Neutrophil (primary cell): ENCODE data around the gene KCNJ18.
"Not testable (repeated sequence)": the region's sequence is repeated elsewhere in the genome, so short reads cannot be mapped to it uniquely, and the experiment has no call there.

Source experiments
- H3K27ac ChIP-seq: fragments of 200-600 bp; sonication (generic); 2 replicates; pipeline ENCODE4 v1.5.1; 2016; ENCODE audit warnings: mild to moderate bottlenecking, moderate library complexity
- H3K27me3 ChIP-seq: fragments of 200-600 bp; sonication (generic); 2 replicates; pipeline ENCODE4 v1.6.0; 2016; ENCODE audit warnings: mild to moderate bottlenecking
- H3K36me3 ChIP-seq: fragments of 200-600 bp; sonication (generic); 2 replicates; pipeline ENCODE4 v1.5.1; 2017
- H3K4me1 ChIP-seq, 2 experiments: fragments of 200-600 bp in 1 of 2; sonication (generic) in 1 of 2; 1 replicate in 1 of 2; 2 replicates in 1 of 2; pipeline versions ENCODE4 v1.5.1 to v1.6.1; 2013 to 2016; ENCODE audit warnings: low read depth in 1 of 2, low read length in 1 of 2, mild to moderate bottlenecking in 1 of 2, moderate library complexity in 1 of 2; ENCODE audit not compliant: control insufficient read depth in 1 of 2, insufficient read depth in 1 of 2
- H3K4me3 ChIP-seq, 2 experiments: fragments of 200-600 bp in 1 of 2; sonication (generic) in 1 of 2; 1 replicate in 1 of 2; 2 replicates in 1 of 2; pipeline ENCODE4 v1.5.1; 2013 to 2016; ENCODE audit warnings: low read depth in 1 of 2, low read length in 1 of 2, mild to moderate bottlenecking in 1 of 2, moderate library complexity in 1 of 2
- H3K9me3 ChIP-seq: fragments of 200-600 bp; sonication (generic); 2 replicates; pipeline ENCODE4 v1.5.1; 2016
- CTCF ChIP-seq: fragments of 200-600 bp; sonication (generic); IDR thresholded peaks from 2 replicates; pipeline ENCODE4 v1.5.1; 2016; ENCODE audit warnings: antibody characterized with exemption

KCNJ18 gene

GRCh38 chr17:21698437-21699075 lies 6.2 kb downstream of the KCNJ18 start:
- H3K27ac ChIP-seq, H3K27me3 ChIP-seq, H3K4me3 ChIP-seq, H3K4me1 ChIP-seq, H3K9me3 ChIP-seq, H3K36me3 ChIP-seq: not testable (repeated sequence)

GRCh38 chr17:21699124-21699523 lies 6.8 kb downstream of the KCNJ18 start:
- not testable (repeated sequence) for H3K4me1 ChIP-seq, H3K9me3 ChIP-seq, H3K4me3 ChIP-seq, H3K27ac ChIP-seq, H3K27me3 ChIP-seq, H3K36me3 ChIP-seq

GRCh38 chr17:21699573-21700236 lies 7.4 kb downstream of the KCNJ18 start:
- H3K4me3 ChIP-seq, H3K36me3 ChIP-seq, H3K9me3 ChIP-seq, H3K27ac ChIP-seq, H3K27me3 ChIP-seq, H3K4me1 ChIP-seq: not testable (repeated sequence)

- H3K4me3 ChIP-seq, H3K9me3 ChIP-seq, H3K4me1 ChIP-seq, H3K27ac ChIP-seq, H3K27me3 ChIP-seq, H3K36me3 ChIP-seq: not testable (repeated sequence)
Observed at GRCh38 chr17:21701090-21701489, 8.8 kb downstream of the KCNJ18 start.

GRCh38 chr17:21702029-21702428 lies 9.7 kb downstream of the KCNJ18 start:
- not testable (repeated sequence) for H3K4me1 ChIP-seq, H3K4me3 ChIP-seq, H3K27ac ChIP-seq, H3K36me3 ChIP-seq, H3K9me3 ChIP-seq, H3K27me3 ChIP-seq

GRCh38 chr17:21702521-21702920 lies 10.2 kb downstream of the KCNJ18 start:
- H3K9me3 ChIP-seq, H3K27ac ChIP-seq, H3K36me3 ChIP-seq, H3K4me1 ChIP-seq, H3K27me3 ChIP-seq, H3K4me3 ChIP-seq: not testable (repeated sequence)

- not testable (repeated sequence) for H3K4me1 ChIP-seq, H3K9me3 ChIP-seq, H3K36me3 ChIP-seq, H3K27ac ChIP-seq, H3K4me3 ChIP-seq, H3K27me3 ChIP-seq
Observed at GRCh38 chr17:21702940-21703640, 10.8 kb downstream of the KCNJ18 start.

GRCh38 chr17:21703891-21704872 lies 11.9 kb downstream of the KCNJ18 start:
- H3K4me3 ChIP-seq, H3K36me3 ChIP-seq, H3K27me3 ChIP-seq, H3K4me1 ChIP-seq, H3K9me3 ChIP-seq, H3K27ac ChIP-seq: not testable (repeated sequence)

- Histone ChIP-seq H3K36me3 (no peaks in the 10 kb centered on the region), H3K27me3 (no peaks in the 10 kb centered on the region), H3K4me3 (no peak overlapping the region), H3K4me1 (no peaks in the 10 kb centered on the region), H3K27ac (no peak overlapping the region), H3K9me3 (no peaks in the 10 kb centered on the region)
- TF ChIP-seq CTCF: no peak
Observed at GRCh38 chr17:21705021-21705601, 12.8 kb downstream of the KCNJ18 start.

- H3K36me3 ChIP-seq, H3K4me1 ChIP-seq, H3K4me3 ChIP-seq, H3K9me3 ChIP-seq, H3K27me3 ChIP-seq, H3K27ac ChIP-seq: not testable (repeated sequence)
Observed at GRCh38 chr17:21705746-21706145, 13.4 kb downstream of the KCNJ18 start.

- H3K4me1 ChIP-seq, H3K27ac ChIP-seq, H3K4me3 ChIP-seq, H3K27me3 ChIP-seq, H3K9me3 ChIP-seq, H3K36me3 ChIP-seq: not testable (repeated sequence)
Observed at GRCh38 chr17:21706546-21706945, 14.2 kb downstream of the KCNJ18 start.

GRCh38 chr17:21707131-21707530 lies 14.8 kb downstream of the KCNJ18 start:
- H3K27me3 ChIP-seq, H3K4me1 ChIP-seq, H3K9me3 ChIP-seq, H3K27ac ChIP-seq, H3K4me3 ChIP-seq, H3K36me3 ChIP-seq: not testable (repeated sequence)
